GM12892 (cell line): Measurements from ENCODE around the gene VSIG2.

Source experiments
- POLR2A ChIP-seq: IDR thresholded peaks from 2 replicates; pipeline ENCODE4 v1.6.1; 2011; ENCODE audit warnings: low read depth, low read length, control low read depth
- TAF1 ChIP-seq: IDR thresholded peaks from 2 replicates; pipeline ENCODE4 v1.6.1; 2011; ENCODE audit warnings: low read depth, mild to moderate bottlenecking, control low read depth, low read length, borderline replicate concordance

DNA sequence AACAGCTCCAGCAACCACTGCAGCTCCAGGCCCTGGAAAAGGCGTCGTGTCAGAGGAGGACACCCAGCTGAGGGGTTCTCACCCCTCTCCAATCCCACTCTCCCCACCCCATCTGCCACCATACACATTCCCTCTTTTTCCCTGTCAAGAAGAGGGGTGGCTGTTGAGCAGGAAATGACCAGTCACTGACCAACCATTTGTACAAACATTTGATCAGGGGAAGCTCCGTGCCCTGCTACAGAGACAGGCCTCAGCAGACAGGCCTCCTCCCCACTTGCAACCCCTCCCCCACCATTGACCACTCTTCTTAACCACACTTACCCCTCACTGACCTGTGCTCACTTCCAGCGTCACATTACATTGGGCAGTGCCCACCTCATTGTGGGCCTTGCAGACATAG lies 2.3 kb upstream of the VSIG2 start:
- TF ChIP-seq POLR2A (no peak), TAF1 (no peak)
